Activated CD4-positive, alpha-beta T cell treated with anti-CD3 and anti-CD28 coated beads, Interleukin-2, amount 10 ng/mL, durations not matched to agents 7 days and 5 days (primary cell): ENCODE measurements around the gene TRPM2. TPM values are rescaled to one million over a fixed set of nuclear protein-coding genes. Genes with fewer than 3 reads are reported as not detected.

Source experiments
- CTCF ChIA-PET: fragments of 350-600 bp; sonication (Branson Sonifier 250); formaldehyde crosslinking; loops from one replicate; lab custom pipeline; 2021; ENCODE audit warnings: antibody characterized with exemption; lab: Charles Lee
- POLR2A ChIA-PET: fragments of 350-600 bp; sonication (Branson Sonifier 250); formaldehyde crosslinking; loops from one replicate; lab custom pipeline; 2021; ENCODE audit warnings: antibody characterized with exemption; lab: Charles Lee
- DNase-seq: peaks from one replicate; pipeline ENCODE4 v3.0.0-alpha.2; 2020
- H3K27ac Mint-ChIP-seq: one replicate; pipeline ENCODE4 v1.8.0; 2021; ENCODE audit warnings: mild to moderate bottlenecking, moderate library complexity, mixed read lengths
- H3K27me3 Mint-ChIP-seq: one replicate; pipeline ENCODE4 v1.8.0; 2021; ENCODE audit warnings: mixed read lengths
- H3K36me3 Mint-ChIP-seq: one replicate; pipeline ENCODE4 v1.8.0; 2021; ENCODE audit warnings: low read depth, mixed read lengths
- H3K4me1 Mint-ChIP-seq: one replicate; pipeline ENCODE4 v1.8.0; 2021; ENCODE audit warnings: mixed read lengths
- H3K4me3 Mint-ChIP-seq: one replicate; pipeline ENCODE4 v1.8.0; 2021; ENCODE audit warnings: mild to moderate bottlenecking, moderate library complexity, mixed read lengths
- H3K9me3 Mint-ChIP-seq: one replicate; pipeline ENCODE4 v1.8.0; 2021; ENCODE audit warnings: mixed read lengths
- total RNA-seq, 2 experiments: library from RNA; stranded (reverse); gene quantifications; one replicate each; pipeline ENCODE4 v1.2.3, GENCODE V29; 2021

TRPM2 gene
- total RNA-seq, 2 experiments from 2014 or later, result 13.9 to 15.2 TPM

- DNase-seq, result no peak
- POLR2A ChIA-PET, result no interaction called here
- Mint-ChIP-seq H3K4me3 (no peak overlapping the region), H3K27ac (no peak overlapping the region), H3K4me1 (no peaks in the 10 kb centered on the region), H3K9me3 (peaks cover 6% of the 10 kb centered on the region), H3K36me3 (peaks cover 7% of the 10 kb centered on the region), H3K27me3 (no peaks in the 10 kb centered on the region)
- CTCF ChIA-PET, result no interaction called here
Observed at GRCh38 chr21:44424608-44425306, 71.3 kb downstream of the TRPM2 start.

GRCh38 chr21:44425307-44425894, 72.0 kb downstream of the TRPM2 start:
- peaks cover 9% of the 10 kb centered on the region for H3K9me3 Mint-ChIP-seq
- H3K4me3 Mint-ChIP-seq, result no peak overlapping the region
- no peaks in the 10 kb centered on the region for H3K27me3 Mint-ChIP-seq
- POLR2A ChIA-PET, result no interaction called here
- peaks cover 7% of the 10 kb centered on the region for H3K36me3 Mint-ChIP-seq
- CTCF ChIA-PET, result no interaction called here
- H3K4me1 Mint-ChIP-seq, result no peaks in the 10 kb centered on the region
- H3K27ac Mint-ChIP-seq, result no peak overlapping the region
- no peak for DNase-seq

- peaks cover 7% of the 10 kb centered on the region for H3K36me3 Mint-ChIP-seq
- ChIA-PET POLR2A (no interaction called here), CTCF (no interaction called here)
- no peaks in the 10 kb centered on the region for H3K27me3 Mint-ChIP-seq
- no peak overlapping the region for H3K4me3 Mint-ChIP-seq
- H3K27ac Mint-ChIP-seq, result no peak overlapping the region
- H3K4me1 Mint-ChIP-seq, result no peaks in the 10 kb centered on the region
- no peak for DNase-seq
- peaks cover 11% of the 10 kb centered on the region for H3K9me3 Mint-ChIP-seq
Observed at GRCh38 chr21:44425895-44426662, 72.7 kb downstream of the TRPM2 start.

GRCh38 chr21:44426663-44427191, 73.3 kb downstream of the TRPM2 start:
- ChIA-PET POLR2A (no interaction called here), CTCF (no interaction called here)
- Mint-ChIP-seq H3K9me3 (peaks cover 12% of the 10 kb centered on the region), H3K4me3 (no peak overlapping the region), H3K27me3 (no peaks in the 10 kb centered on the region), H3K4me1 (no peaks in the 10 kb centered on the region), H3K27ac (no peak overlapping the region), H3K36me3 (peaks cover 7% of the 10 kb centered on the region)
- no peak for DNase-seq

- CTCF ChIA-PET, result interaction anchor here (0.6 to 1.2 kb wide), 2 partner anchors 74 to 158 kb away, joined by 4 read pairs; no protein-coding TSS in a partner anchor
- H3K4me1 Mint-ChIP-seq, result no peaks in the 10 kb centered on the region
- no peak overlapping the region for H3K4me3 Mint-ChIP-seq
- H3K9me3 Mint-ChIP-seq, result peaks cover 13% of the 10 kb centered on the region
- H3K27me3 Mint-ChIP-seq, result no peaks in the 10 kb centered on the region
- DNase-seq, result no peak
- peak overlapping the region; percentile 27 for H3K27ac Mint-ChIP-seq
- POLR2A ChIA-PET, result no interaction called here
- H3K36me3 Mint-ChIP-seq, result peaks cover 8% of the 10 kb centered on the region
Observed at GRCh38 chr21:44427241-44428120, 74.1 kb downstream of the TRPM2 start.

- Mint-ChIP-seq H3K36me3 (peaks cover 8% of the 10 kb centered on the region), H3K4me3 (no peak overlapping the region), H3K27ac (no peak overlapping the region), H3K4me1 (no peaks in the 10 kb centered on the region), H3K9me3 (peaks cover 13% of the 10 kb centered on the region), H3K27me3 (no peaks in the 10 kb centered on the region)
- CTCF ChIA-PET, result interaction anchor here (0.6 to 1.2 kb wide), 2 partner anchors 75 to 159 kb away, joined by 4 read pairs; no protein-coding TSS in a partner anchor
- peak; percentile 52 for DNase-seq
- POLR2A ChIA-PET, result no interaction called here
Observed at GRCh38 chr21:44428281-44428960, 75.0 kb downstream of the TRPM2 start.

- Mint-ChIP-seq H3K27me3 (no peaks in the 10 kb centered on the region), H3K36me3 (peaks cover 8% of the 10 kb centered on the region), H3K4me1 (no peaks in the 10 kb centered on the region), H3K27ac (no peak overlapping the region), H3K4me3 (no peak overlapping the region), H3K9me3 (peaks cover 13% of the 10 kb centered on the region)
- ChIA-PET CTCF (interaction anchor here (1.0 kb wide), 1 partner anchor 13 kb away, joined by 4 read pairs; no protein-coding TSS in a partner anchor), POLR2A (no interaction called here)
- DNase-seq, result no peak
Observed at GRCh38 chr21:44429894-44430293, 76.5 kb downstream of the TRPM2 start.

- ChIA-PET POLR2A (no interaction called here), CTCF (interaction anchor here (0.7 kb wide), 1 partner anchor 132 kb away, joined by 3 read pairs; no protein-coding TSS in a partner anchor)
- Mint-ChIP-seq H3K27me3 (no peaks in the 10 kb centered on the region), H3K4me3 (no peak overlapping the region), H3K36me3 (peaks cover 8% of the 10 kb centered on the region), H3K9me3 (peaks cover 13% of the 10 kb centered on the region), H3K4me1 (no peaks in the 10 kb centered on the region), H3K27ac (no peak overlapping the region)
- no peak for DNase-seq
Observed at GRCh38 chr21:44431300-44431699, 77.9 kb downstream of the TRPM2 start.

GRCh38 chr21:44432841-44433790, 79.7 kb downstream of the TRPM2 start:
- H3K4me1 Mint-ChIP-seq, result no peaks in the 10 kb centered on the region

GRCh38 chr21:44433791-44434567, 80.6 kb downstream of the TRPM2 start:
- H3K4me3 Mint-ChIP-seq, result no peak overlapping the region
- peaks cover 3% of the 10 kb centered on the region for H3K36me3 Mint-ChIP-seq
- ChIA-PET POLR2A (no interaction called here), CTCF (interaction anchor here (1.3 kb wide), 1 partner anchor 40 kb away, joined by 5 read pairs; no protein-coding TSS in a partner anchor)
- no peaks in the 10 kb centered on the region for H3K4me1 Mint-ChIP-seq
- DNase-seq, result no peak
- no peaks in the 10 kb centered on the region for H3K27me3 Mint-ChIP-seq
- no peak overlapping the region for H3K27ac Mint-ChIP-seq
- peaks cover 10% of the 10 kb centered on the region for H3K9me3 Mint-ChIP-seq

More at GRCh38 chr21:44432841-44433790, 79.7 kb downstream of the TRPM2 start:
- Mint-ChIP-seq H3K27ac (no peak overlapping the region), H3K4me3 (no peak overlapping the region), H3K27me3 (no peaks in the 10 kb centered on the region), H3K9me3 (peaks cover 13% of the 10 kb centered on the region), H3K36me3 (peaks cover 3% of the 10 kb centered on the region)
- ChIA-PET CTCF (interaction anchor here (1.2 to 1.3 kb wide), 2 partner anchors 11 to 39 kb away, joined by 3 to 5 read pairs; no protein-coding TSS in a partner anchor), POLR2A (no interaction called here)
- no peak for DNase-seq
